ENCODE measurements around the gene SH3RF3. TPM values are rescaled to one million over a fixed set of nuclear protein-coding genes. Genes with fewer than 3 reads are reported as not detected.

SH3RF3 gene
- total and polyA plus RNA-seq, 9 of the 15 experiments (the other 6 are each of a cell fraction or from before 2014, with no cell fraction given), result 0.02 TPM; not detected in 8

DNA sequence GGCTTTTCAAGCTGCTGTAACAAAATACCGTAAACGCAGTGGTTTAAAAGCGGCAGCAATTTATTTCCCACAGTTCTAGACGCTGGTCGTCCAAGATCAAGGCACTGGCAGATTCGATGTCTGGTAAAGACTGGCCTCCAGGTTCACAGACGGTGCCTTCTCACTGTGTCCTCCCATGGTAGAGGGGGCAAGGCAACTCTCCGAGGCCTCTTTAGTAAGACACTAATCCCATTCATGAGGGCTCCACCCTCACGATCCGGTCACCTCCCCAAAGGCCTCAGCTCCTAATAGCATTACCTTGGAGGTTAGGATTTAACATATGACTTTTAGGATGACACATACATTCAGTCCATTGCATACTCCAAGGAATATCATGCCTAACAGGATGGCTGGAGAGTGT is 117.2 kb downstream of the SH3RF3 start:
- DNase-seq (ENCODE audit: extremely low read depth in 1 of 4, low spot score in 3 of 4) (no peak), FAIRE-seq (no peak), ATAC-seq (no peak)
- Histone ChIP-seq H3K79me2 (ENCODE audit: control insufficient read depth, insufficient read depth, low read length) (no peaks in the 10 kb centered on the region), H3K4me2 (ENCODE audit: insufficient read depth, low read length) (no peak overlapping the region), H2AFZ (ENCODE audit: low read depth, low read length) (no peak overlapping the region), H3K36me3 (ENCODE audit: control insufficient read depth, insufficient read depth, low read length) (no peaks in the 10 kb centered on the region), H3K9me3 (replicated peaks; ENCODE audit: control insufficient read depth, insufficient read depth, low read depth, low read length) (no peaks in the 10 kb centered on the region), H3K9me1 (ENCODE audit: control insufficient read depth, insufficient read depth, low read length) (no peaks in the 10 kb centered on the region), H3K27ac (ENCODE audit: extremely low read depth, low read depth, low read length) (no peak overlapping the region), H3K4me3 (no peak overlapping the region), H4K20me1 (replicated peaks; ENCODE audit: control insufficient read depth, insufficient read depth, low read length) (no peaks in the 10 kb centered on the region; the same call in 1 of the 2 replicates), H3K4me1 (replicated peaks in 1 of 2; ENCODE audit: control insufficient read depth in 2 of 2, insufficient read depth in 2 of 2, low read length in 2 of 2) (no peaks in the 10 kb centered on the region), H3K9ac (ENCODE audit: insufficient read depth in 1 of 2, low read depth in 2 of 2, low read length in 2 of 2) (no peak overlapping the region), H3K27me3 (ENCODE audit: control insufficient read depth in 2 of 2, insufficient read depth in 2 of 2, low read length in 2 of 2) (peaks cover 12 to 39% of the 10 kb centered on the region in 2 experiments; a peak in 3 of 5 replicates)
- BruUV-seq (replicated peaks), result no TSS peak
- intact Hi-C loops (cut with micrococcal nuclease) (no loop called here), in situ Hi-C loops (cut with MboI) (no loop called here)
- ChIA-PET CTCF (ENCODE audit: low intra/inter-chr PET ratio) (no interaction called here), POLR2A (no interaction called here)
- 1% methylated on average over 10 of the region's 10 CpGs for whole genome bisulfite sequencing (ENCODE audit: insufficient coverage, low coverage, missing lambda C conversion rate)
- TF ChIP-seq TEAD1 (CRISPR knock-in tag; IDR thresholded peaks at IDR 0.05), result no peak
- no peak for TF ChIP-seq IFI16 (CRISPR knock-in tag; IDR thresholded peaks at IDR 0.05)
- no peak for TF ChIP-seq KLF13 (tag; IDR thresholded peaks at IDR 0.05; ENCODE audit: borderline replicate concordance, low read depth)
- TF ChIP-seq, protein P1, sequence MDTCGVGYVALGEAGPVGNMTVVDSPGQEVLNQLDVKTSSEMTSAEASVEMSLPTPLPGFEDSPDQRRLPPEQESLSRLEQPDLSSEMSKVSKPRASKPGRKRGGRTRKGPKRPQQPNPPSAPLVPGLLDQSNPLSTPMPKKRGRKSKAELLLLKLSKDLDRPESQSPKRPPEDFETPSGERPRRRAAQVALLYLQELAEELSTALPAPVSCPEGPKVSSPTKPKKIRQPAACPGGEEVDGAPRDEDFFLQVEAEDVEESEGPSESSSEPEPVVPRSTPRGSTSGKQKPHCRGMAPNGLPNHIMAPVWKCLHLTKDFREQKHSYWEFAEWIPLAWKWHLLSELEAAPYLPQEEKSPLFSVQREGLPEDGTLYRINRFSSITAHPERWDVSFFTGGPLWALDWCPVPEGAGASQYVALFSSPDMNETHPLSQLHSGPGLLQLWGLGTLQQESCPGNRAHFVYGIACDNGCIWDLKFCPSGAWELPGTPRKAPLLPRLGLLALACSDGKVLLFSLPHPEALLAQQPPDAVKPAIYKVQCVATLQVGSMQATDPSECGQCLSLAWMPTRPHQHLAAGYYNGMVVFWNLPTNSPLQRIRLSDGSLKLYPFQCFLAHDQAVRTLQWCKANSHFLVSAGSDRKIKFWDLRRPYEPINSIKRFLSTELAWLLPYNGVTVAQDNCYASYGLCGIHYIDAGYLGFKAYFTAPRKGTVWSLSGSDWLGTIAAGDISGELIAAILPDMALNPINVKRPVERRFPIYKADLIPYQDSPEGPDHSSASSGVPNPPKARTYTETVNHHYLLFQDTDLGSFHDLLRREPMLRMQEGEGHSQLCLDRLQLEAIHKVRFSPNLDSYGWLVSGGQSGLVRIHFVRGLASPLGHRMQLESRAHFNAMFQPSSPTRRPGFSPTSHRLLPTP (IDR thresholded peaks at IDR 0.05; ENCODE audit: borderline replicate concordance, extremely low read depth, insufficient read length), result no peak
- TF ChIP-seq PRMT5 (CRISPR knock-in tag; IDR thresholded peaks at IDR 0.05), result no peak
- no peak for TF ChIP-seq ZFPM2 (CRISPR knock-in tag; IDR thresholded peaks at IDR 0.05)
- TF ChIP-seq CEBPG (CRISPR knock-in tag; IDR thresholded peaks at IDR 0.05), result no peak
- no peak for TF ChIP-seq CEBPG (tag; conservative IDR thresholded peaks at IDR 0.05 in 1 of 2, IDR thresholded peaks at IDR 0.05 in 1 of 2)
- TF ChIP-seq, protein P2, sequence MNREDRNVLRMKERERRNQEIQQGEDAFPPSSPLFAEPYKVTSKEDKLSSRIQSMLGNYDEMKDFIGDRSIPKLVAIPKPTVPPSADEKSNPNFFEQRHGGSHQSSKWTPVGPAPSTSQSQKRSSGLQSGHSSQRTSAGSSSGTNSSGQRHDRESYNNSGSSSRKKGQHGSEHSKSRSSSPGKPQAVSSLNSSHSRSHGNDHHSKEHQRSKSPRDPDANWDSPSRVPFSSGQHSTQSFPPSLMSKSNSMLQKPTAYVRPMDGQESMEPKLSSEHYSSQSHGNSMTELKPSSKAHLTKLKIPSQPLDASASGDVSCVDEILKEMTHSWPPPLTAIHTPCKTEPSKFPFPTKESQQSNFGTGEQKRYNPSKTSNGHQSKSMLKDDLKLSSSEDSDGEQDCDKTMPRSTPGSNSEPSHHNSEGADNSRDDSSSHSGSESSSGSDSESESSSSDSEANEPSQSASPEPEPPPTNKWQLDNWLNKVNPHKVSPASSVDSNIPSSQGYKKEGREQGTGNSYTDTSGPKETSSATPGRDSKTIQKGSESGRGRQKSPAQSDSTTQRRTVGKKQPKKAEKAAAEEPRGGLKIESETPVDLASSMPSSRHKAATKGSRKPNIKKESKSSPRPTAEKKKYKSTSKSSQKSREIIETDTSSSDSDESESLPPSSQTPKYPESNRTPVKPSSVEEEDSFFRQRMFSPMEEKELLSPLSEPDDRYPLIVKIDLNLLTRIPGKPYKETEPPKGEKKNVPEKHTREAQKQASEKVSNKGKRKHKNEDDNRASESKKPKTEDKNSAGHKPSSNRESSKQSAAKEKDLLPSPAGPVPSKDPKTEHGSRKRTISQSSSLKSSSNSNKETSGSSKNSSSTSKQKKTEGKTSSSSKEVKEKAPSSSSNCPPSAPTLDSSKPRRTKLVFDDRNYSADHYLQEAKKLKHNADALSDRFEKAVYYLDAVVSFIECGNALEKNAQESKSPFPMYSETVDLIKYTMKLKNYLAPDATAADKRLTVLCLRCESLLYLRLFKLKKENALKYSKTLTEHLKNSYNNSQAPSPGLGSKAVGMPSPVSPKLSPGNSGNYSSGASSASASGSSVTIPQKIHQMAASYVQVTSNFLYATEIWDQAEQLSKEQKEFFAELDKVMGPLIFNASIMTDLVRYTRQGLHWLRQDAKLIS (CRISPR knock-in tag; IDR thresholded peaks at IDR 0.05), result no peak
- TF ChIP-seq ZNF232 (CRISPR knock-in tag; IDR thresholded peaks at IDR 0.05), result no peak
- TF ChIP-seq PHF8 (IDR thresholded peaks at IDR 0.05; ENCODE audit: borderline replicate concordance, low read length), result no peak
